H9 (cell line): ENCODE data around the gene HSPH1. TPM values are rescaled to one million over a fixed set of nuclear protein-coding genes. Genes with fewer than 3 reads are reported as not detected.

Experiments
- DNase-seq: peaks from one replicate; pipeline ENCODE4 v3.0.0-alpha.2; 2017
- H2AFZ ChIP-seq: one replicate; pipeline ENCODE4 v1.6.1; 2013; ENCODE audit warnings: mild to moderate bottlenecking, low read length, control low read depth, moderate library complexity
- H2AK5ac ChIP-seq: 2 replicates; pipeline ENCODE4 v1.6.1; 2013; ENCODE audit warnings: low read length, control low read depth, mixed read lengths; ENCODE audit not compliant: insufficient read length
- H2BK120ac ChIP-seq: one replicate; pipeline ENCODE4 v1.6.1; 2013; ENCODE audit warnings: low read depth, mild to moderate bottlenecking, low read length, control low read depth, inconsistent platforms; ENCODE audit not compliant: poor library complexity, severe bottlenecking
- H2BK12ac ChIP-seq: 2 replicates; pipeline ENCODE4 v1.6.1; 2013; ENCODE audit warnings: low read length, control low read depth, mixed read lengths, low read depth; ENCODE audit not compliant: insufficient read length
- H2BK15ac ChIP-seq: 2 replicates; pipeline ENCODE4 v1.6.1; 2013; ENCODE audit warnings: low read depth, low read length, control low read depth
- H2BK20ac ChIP-seq: one replicate; pipeline ENCODE4 v1.6.1; 2013; ENCODE audit warnings: low read depth, mild to moderate bottlenecking, low read length, control low read depth, inconsistent platforms; ENCODE audit not compliant: poor library complexity, severe bottlenecking
- H2BK5ac ChIP-seq: 2 replicates; pipeline ENCODE4 v1.6.1; 2013; ENCODE audit warnings: low read length, control low read depth, mixed read lengths; ENCODE audit not compliant: insufficient read length
- H3K14ac ChIP-seq: 2 replicates; pipeline ENCODE4 v1.6.1; 2013; ENCODE audit warnings: low read length, control low read depth; ENCODE audit not compliant: insufficient read depth
- H3K18ac ChIP-seq: 2 replicates; pipeline ENCODE4 v1.6.1; 2013; ENCODE audit warnings: low read depth, mild to moderate bottlenecking, mixed read lengths, low read length, control low read depth; ENCODE audit not compliant: insufficient read length
- H3K23ac ChIP-seq: 2 replicates; pipeline ENCODE4 v1.6.1; 2013; ENCODE audit warnings: low read length, control low read depth, mixed read lengths, low read depth; ENCODE audit not compliant: insufficient read length
- H3K23me2 ChIP-seq: 2 replicates; pipeline ENCODE4 v1.6.1; 2013; ENCODE audit warnings: low read depth, mild to moderate bottlenecking, mixed read lengths, low read length, control low read depth; ENCODE audit not compliant: insufficient read length, poor library complexity, severe bottlenecking
- H3K27ac ChIP-seq: 2 replicates; pipeline ENCODE4 v1.5.1; 2013; ENCODE audit warnings: low read length, control low read depth, mixed read lengths, low read depth; ENCODE audit not compliant: insufficient read length
- H3K27me3 ChIP-seq: 2 replicates; pipeline ENCODE4 v1.6.1; 2013; ENCODE audit warnings: low read length, control low read depth, inconsistent platforms; ENCODE audit not compliant: insufficient read depth
- H3K4ac ChIP-seq: 2 replicates; pipeline ENCODE4 v1.6.1; 2013; ENCODE audit warnings: low read depth, mild to moderate bottlenecking, control low read depth, inconsistent platforms, low read length, moderate library complexity
- H3K4me1 ChIP-seq: 2 replicates; pipeline ENCODE4 v1.6.1; 2013; ENCODE audit warnings: low read length, control low read depth, inconsistent platforms; ENCODE audit not compliant: insufficient read depth
- H3K4me2 ChIP-seq: 2 replicates; pipeline ENCODE4 v1.6.1; 2013; ENCODE audit warnings: low read length, control low read depth, mixed read lengths; ENCODE audit not compliant: insufficient read length, insufficient read depth
- H3K56ac ChIP-seq: 2 replicates; pipeline ENCODE4 v1.6.1; 2013; ENCODE audit warnings: low read depth, mild to moderate bottlenecking, mixed read lengths, low read length, control low read depth; ENCODE audit not compliant: insufficient read length
- H3K79me1 ChIP-seq: 2 replicates; pipeline ENCODE4 v1.6.1; 2013; ENCODE audit warnings: low read depth, mild to moderate bottlenecking, moderate library complexity, low read length, control low read depth, inconsistent platforms; ENCODE audit not compliant: insufficient read depth, poor library complexity, severe bottlenecking
- H3K79me2 ChIP-seq: 2 replicates; pipeline ENCODE4 v1.6.1; 2013; ENCODE audit warnings: low read length, control low read depth, inconsistent platforms; ENCODE audit not compliant: insufficient read depth
- H3K9ac ChIP-seq: 2 replicates; pipeline ENCODE4 v1.6.1; 2013; ENCODE audit warnings: low read length, control low read depth, mixed read lengths; ENCODE audit not compliant: insufficient read length; ENCODE audit errors: extremely low read depth
- H3K9me3 ChIP-seq: one replicate; pipeline ENCODE4 v1.6.1; 2013; ENCODE audit warnings: low read depth, low read length, inconsistent platforms; ENCODE audit not compliant: control insufficient read depth
- H3T11ph ChIP-seq: one replicate; pipeline ENCODE4 v1.6.1; 2013; ENCODE audit warnings: mild to moderate bottlenecking, low read length, control low read depth, inconsistent platforms
- H4K20me1 ChIP-seq: one replicate; pipeline ENCODE4 v1.6.1; 2013; ENCODE audit not compliant: control insufficient read depth, insufficient read length, insufficient read depth
- H4K5ac ChIP-seq: 2 replicates; pipeline ENCODE4 v1.6.1; 2013; ENCODE audit warnings: low read depth, mild to moderate bottlenecking, mixed read lengths, low read length, control low read depth; ENCODE audit not compliant: insufficient read length
- H4K8ac ChIP-seq: replicated peaks from 2 replicates; pipeline ENCODE4 v1.6.1; 2013; ENCODE audit warnings: low read length, control low read depth, mixed read lengths, low read depth; ENCODE audit not compliant: insufficient read length
- H4K91ac ChIP-seq: 2 replicates; pipeline ENCODE4 v1.6.1; 2013; ENCODE audit warnings: low read depth, mild to moderate bottlenecking, moderate library complexity, mixed read lengths, low read length, control low read depth; ENCODE audit not compliant: insufficient read length
- H3K27ac Mint-ChIP-seq, 3 experiments: 2 replicates in 2 of 3; 3 replicates in 1 of 3; pipeline ENCODE4 v1.8.0; 2020 to 2021; ENCODE audit warnings: mixed read lengths in 3 of 3, mild to moderate bottlenecking in 1 of 3, moderate library complexity in 1 of 3
- H3K27me3 Mint-ChIP-seq: 2 replicates; pipeline ENCODE4 v1.8.0; 2021; ENCODE audit warnings: low read depth, mild to moderate bottlenecking, moderate library complexity, mixed read lengths
- H3K36me3 Mint-ChIP-seq, 3 experiments: 2 replicates in 2 of 3; 3 replicates in 1 of 3; pipeline ENCODE4 v1.8.0; 2020 to 2021; ENCODE audit warnings: low read depth in 3 of 3, mixed read lengths in 3 of 3; ENCODE audit not compliant: insufficient read depth in 1 of 3
- H3K4me1 Mint-ChIP-seq, 2 experiments: 2 replicates each; pipeline ENCODE4 v1.8.0; 2020; ENCODE audit warnings: mixed read lengths in 2 of 2
- H3K4me3 Mint-ChIP-seq, 2 experiments: 2 replicates in 1 of 2; 3 replicates in 1 of 2; pipeline ENCODE4 v1.8.0; 2020 to 2021; ENCODE audit warnings: mild to moderate bottlenecking in 2 of 2, mixed read lengths in 2 of 2, moderate library complexity in 1 of 2
- H3K9me3 Mint-ChIP-seq, 2 experiments: 2 replicates in 1 of 2; 3 replicates in 1 of 2; pipeline ENCODE4 v1.8.0; 2020; ENCODE audit warnings: mild to moderate bottlenecking in 2 of 2, mixed read lengths in 2 of 2, moderate library complexity in 1 of 2
- CTCF ChIP-seq: fragments of 200-600 bp; sonication (generic); conservative IDR thresholded peaks from 3 replicates; pipeline ENCODE4 v1.8.0; 2021; ENCODE audit warnings: antibody characterized with exemption, mild to moderate bottlenecking
- WGBS: extraction: QIAGEN DNeasy Blood & Tissue Kit; methylation state at CpG from one replicate; pipeline ENCODE4 v1.1.7; 2013; ENCODE audit warnings: missing lambda C conversion rate, low lambda C conversion rate, mixed read lengths; ENCODE audit not compliant: insufficient read length; ENCODE audit errors: extremely low coverage; 5-methylcytosine and 5-hydroxymethylcytosine counted together
- total RNA-seq: library from RNA; stranded (reverse); gene quantifications from 2 replicates; pipeline ENCODE4 v1.2.1, GENCODE V29; 2021

HSPH1 gene
- total RNA-seq, 1 experiment from 2014 or later: 141 TPM

- H3K9me3 Mint-ChIP-seq: peaks cover 0 to 2% of the 10 kb centered on the region in 2 experiments; a peak in 3 of 5 replicates
- Histone ChIP-seq H3K9ac (no peak overlapping the region), H4K5ac (no peak overlapping the region), H2AFZ (no peak overlapping the region), H2BK5ac (no peak overlapping the region), H3K23ac (no peak overlapping the region), H3K9me3 (no peaks in the 10 kb centered on the region), H2BK12ac (no peak overlapping the region), H3K79me2 (no peaks in the 10 kb centered on the region), H3K14ac (no peak overlapping the region), H2BK20ac (no peak overlapping the region), H3K27me3 (no peaks in the 10 kb centered on the region), H3K4ac (no peak overlapping the region), H3K18ac (no peak overlapping the region), H3K27ac (no peak overlapping the region), H3K4me2 (peak overlapping the region; percentile 5), H4K91ac (no peak overlapping the region), H3K4me1 (no peaks in the 10 kb centered on the region), H2AK5ac (no peak overlapping the region), H4K20me1 (no peaks in the 10 kb centered on the region), H3T11ph (no peak overlapping the region), H4K8ac (no peak overlapping the region), H3K79me1 (no peaks in the 10 kb centered on the region), H2BK15ac (no peak overlapping the region), H3K56ac (no peak overlapping the region), H3K23me2 (no peaks in the 10 kb centered on the region), H2BK120ac (no peak overlapping the region)
- no peak for TF ChIP-seq CTCF
- no CpG with 5 or more reads among the region's 15 CpGs for WGBS
- peaks cover 20 to 24% of the 10 kb centered on the region in 2 experiments for H3K4me1 Mint-ChIP-seq
- peak overlapping the region in 2 of 3 experiments; percentile 52 to 71; a peak in 3 of 7 replicates for H3K27ac Mint-ChIP-seq
- DNase-seq: no peak
- H3K36me3 Mint-ChIP-seq: peaks cover 0 to 2% (median 0%) of the 10 kb centered on the region in 3 experiments; a peak in 2 of 7 replicates
- H3K4me3 Mint-ChIP-seq: peak overlapping the region; percentile 67 to 85
- peaks cover 6% of the 10 kb centered on the region; the same call in 1 of the 2 replicates for H3K27me3 Mint-ChIP-seq
Observed at GRCh38 chr13:31199527-31199848, 37.8 kb upstream of the HSPH1 start.
